ACHN (cell line): ENCODE data around the gene SUGCT.

ENCODE experiments used
- DNase-seq: peaks from one replicate; pipeline ENCODE4 v3.0.0-alpha.2; 2015
- in situ Hi-C: cut with HindIII; loops from 2 replicates; pipeline ENCODE4 v1.10.0; 2017; ENCODE audit warnings: low sequenced_read_pairs, low pct_ligation_motif_present, low pct_unique_long_range_greater_than_20kb

SUGCT gene

DNA sequence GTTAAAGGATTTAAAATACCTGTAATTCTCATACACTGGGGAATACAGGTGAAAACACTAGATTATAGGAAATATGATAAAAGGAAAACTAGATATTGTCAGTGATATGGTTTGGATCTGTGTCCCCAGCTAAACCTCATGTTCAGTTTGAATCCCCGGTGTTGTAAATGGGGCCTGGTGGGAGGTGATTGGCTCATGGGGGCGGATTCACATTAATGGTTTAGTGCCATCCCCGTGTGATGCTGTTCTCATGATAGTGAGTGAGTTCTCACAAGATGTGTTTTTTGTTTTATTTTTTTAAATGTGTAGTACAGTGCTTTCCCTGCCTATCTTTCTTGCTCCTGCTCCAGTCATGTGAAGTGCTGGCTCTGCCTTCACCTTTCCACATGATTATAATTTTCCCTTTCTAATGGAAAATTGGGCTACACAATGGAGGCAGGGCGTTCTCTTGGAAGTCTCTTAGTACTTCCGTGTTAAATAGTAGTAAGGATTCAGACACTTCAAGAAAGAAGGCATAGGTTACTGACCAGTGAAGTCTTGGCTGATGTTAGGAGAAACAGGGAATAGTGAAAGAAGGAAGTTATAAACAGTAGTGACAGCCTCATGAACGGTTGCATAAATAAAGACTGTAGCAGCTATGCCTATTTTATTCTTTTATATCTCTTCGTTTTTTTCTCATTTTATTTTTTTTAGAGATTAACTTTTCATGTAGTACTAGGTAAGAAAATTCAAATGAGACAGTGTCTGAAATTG lies 386.4 kb downstream of the SUGCT start:
- in situ Hi-C loops = no loop called here

DNA sequence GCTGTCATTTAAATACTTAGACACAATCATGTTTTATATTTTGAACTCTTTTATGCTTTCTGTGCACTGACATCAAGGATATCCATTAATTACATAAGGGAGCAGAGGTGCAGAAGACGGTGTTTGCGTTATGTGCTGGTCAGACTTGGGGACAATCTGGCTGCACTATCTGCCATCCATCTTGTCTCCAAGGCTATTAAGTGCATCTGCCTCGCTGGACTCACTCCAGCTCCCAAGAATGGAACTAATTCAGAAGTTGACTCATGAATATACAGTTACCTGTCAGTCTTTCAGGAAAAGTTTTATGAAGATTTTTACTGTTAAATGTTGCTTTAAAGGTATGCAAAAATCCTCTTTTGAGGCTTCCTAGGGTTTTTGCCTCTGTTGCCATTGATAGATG lies 391.0 kb downstream of the SUGCT start:
- no peak for DNase-seq

More for the DNA sequence above, 386.4 kb downstream of the SUGCT start:
- no peak for DNase-seq

DNA sequence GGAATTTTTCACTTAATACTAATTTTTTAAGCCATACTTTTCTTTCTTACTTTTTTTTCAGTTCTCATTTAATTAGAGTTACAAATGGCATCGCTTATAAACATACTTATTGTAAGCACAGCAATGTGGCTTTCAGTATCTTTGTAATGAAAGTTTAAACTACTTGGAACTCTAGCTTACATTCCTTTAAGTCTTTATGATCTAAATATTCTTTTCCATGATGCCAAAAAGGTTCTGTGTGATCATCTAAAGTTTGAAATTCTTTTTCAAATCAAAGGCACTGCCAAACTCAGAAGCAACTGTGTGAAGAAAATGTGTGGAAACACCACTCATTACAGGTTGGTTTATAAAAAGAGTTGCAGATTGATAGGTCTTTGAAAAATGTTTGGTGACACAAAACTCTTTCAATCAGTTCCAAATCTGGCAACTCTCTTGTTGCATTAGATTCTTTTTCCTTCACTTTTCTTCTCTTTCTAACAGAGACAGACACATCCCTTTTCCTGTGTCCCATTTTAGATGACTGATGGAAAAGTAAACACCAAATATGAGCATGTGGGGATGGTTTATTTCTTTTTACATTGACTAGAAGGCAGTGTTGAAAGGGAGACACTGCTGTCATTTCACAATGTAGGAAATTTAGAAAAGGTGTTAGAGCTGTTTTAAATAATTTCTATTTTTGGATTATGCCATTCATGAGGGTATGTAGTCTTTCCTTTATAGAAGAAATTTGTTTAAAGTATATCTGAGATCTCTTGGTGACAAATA lies 392.3 kb downstream of the SUGCT start:
- no peak for DNase-seq
- in situ Hi-C loops = no loop called here

More for the DNA sequence above, 391.0 kb downstream of the SUGCT start:
- in situ Hi-C loops = no loop called here

DNA sequence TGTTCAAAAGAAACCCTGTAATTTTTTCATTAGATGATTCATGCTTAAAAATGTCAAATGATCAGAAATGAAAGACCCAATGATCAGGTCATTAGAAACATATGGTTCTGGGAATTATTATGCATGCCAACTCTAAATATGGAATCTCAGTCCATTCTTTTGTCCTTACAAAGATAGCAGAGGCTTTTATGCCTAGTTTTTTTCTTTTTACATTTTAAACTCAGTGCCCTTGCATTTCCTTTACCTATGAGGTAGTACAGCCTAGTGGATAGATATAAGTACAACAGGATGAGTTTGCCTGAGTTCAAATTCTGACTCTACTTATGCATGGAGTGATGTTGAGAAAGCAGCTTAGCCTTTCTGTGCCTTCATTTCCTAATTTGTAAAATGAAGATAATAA lies 392.9 kb downstream of the SUGCT start:
- in situ Hi-C loops = no loop called here
- no peak for DNase-seq

DNA sequence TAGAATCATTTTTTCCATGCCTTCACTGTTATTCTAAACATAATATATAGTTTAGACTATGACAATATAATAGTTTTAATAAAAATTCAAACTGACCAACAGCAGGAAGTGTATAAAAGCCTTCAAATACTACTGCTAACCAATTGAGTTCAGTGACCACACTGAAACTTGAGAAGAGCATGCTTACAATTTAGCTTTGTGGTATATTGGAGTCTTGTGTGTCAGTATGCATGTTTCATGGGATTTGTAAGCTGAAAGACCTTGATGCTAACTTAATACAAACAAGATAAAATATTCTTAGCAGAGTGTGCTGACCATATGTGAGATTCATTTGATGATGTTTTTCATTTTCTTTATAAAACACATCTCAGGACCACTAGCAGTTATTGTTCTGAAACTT lies 395.5 kb downstream of the SUGCT start:
- no peak for DNase-seq
- in situ Hi-C loops = no loop called here

DNA sequence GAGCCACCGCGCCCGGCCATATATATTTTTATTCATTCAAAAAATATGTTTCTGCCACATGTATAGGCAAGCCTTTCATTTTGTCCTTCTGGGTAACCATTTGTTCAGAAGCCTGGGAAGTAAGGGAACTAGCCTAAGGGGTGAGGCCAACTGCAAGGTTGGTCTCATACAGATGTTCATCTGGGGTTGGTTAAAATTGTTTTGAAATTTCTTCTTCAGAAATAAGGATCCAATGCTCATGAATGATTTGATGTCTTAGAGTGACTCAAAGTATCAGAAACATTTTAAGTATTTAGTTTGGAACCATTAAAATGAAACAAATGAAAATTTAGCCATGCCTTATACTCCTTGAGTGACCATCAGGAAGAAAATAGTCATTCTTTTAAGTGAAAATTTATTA lies 397.2 kb downstream of the SUGCT start:
- in situ Hi-C loops = no loop called here
- DNase-seq = no peak

DNA sequence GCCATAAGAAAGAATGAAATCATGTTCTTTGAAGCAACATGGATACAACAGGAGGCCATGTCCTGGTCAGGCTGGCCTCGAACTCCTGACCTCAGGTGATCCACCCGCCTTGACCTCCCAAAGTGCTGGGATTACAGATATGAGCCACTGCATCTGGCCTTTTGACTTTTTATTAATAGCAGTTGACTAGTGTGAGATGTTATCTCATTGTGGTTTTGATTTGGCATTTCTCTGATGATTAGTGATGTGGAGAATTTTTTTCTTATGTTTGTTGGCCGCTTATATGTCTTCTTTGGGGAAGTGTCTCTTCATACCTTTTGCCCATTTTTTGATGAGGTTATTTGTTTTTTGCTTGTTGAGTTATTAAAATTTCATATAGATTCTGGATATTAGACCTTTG lies 400.9 kb downstream of the SUGCT start:
- DNase-seq = no peak
- in situ Hi-C loops = no loop called here

DNA sequence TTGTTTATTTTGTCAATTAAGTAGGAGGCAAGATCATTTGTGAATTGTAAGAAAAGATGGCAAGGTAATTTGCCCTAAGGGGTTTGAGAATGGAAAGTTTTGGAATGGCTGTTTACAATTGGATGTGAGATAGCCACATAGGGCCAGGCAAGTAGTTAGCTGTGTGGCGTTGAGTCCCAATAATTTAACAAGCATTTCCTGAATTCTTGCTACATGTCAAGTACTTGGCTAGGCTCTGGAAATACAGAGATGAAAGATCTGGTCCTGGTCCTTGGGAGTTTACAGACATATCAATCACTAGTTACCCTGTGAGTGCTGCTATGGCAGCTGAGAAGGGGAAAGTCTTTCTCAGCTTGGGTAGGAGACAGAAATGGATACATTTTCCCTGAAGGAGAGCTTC lies 401.6 kb downstream of the SUGCT start:
- DNase-seq = no peak
- in situ Hi-C loops = no loop called here

DNA sequence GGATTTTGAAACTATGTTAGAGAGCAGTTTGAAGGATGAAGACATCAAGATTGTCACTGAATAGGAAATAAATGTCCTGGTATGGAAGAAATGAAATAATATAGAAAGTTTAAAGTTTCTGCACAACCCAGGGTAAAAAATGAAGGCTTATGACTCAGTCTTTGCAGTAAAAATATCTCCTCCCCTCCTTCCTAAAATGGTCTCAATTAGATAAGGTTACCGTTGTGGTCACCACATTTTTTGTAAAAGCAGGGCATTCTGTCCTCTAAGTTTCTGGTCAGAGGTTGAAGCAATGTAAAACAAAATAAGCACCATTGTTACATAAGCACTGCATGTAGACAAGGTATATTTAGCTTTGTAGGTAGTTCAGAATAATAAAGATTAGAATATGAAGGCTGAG lies 403.5 kb downstream of the SUGCT start:
- no peak for DNase-seq
- in situ Hi-C loops = no loop called here

DNA sequence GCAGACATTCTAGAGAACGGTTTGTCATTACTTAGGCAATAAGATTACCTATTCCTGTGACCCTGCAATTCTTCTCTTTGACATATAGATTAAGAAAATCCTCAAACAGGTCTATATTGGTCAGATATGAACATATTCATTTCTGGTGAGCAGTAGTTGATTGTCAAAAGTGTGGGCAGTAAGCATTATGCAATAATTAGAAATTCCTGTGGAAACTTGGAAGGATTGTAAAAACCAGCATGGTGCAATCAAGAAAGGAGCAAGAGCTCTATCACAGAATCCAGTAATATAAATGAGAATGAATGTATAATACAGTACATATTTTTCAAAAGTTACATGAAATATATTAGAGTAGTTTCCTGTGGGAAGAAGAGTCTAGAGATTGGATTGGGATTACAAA lies 406.5 kb downstream of the SUGCT start:
- no peak for DNase-seq
- in situ Hi-C loops = no loop called here

DNA sequence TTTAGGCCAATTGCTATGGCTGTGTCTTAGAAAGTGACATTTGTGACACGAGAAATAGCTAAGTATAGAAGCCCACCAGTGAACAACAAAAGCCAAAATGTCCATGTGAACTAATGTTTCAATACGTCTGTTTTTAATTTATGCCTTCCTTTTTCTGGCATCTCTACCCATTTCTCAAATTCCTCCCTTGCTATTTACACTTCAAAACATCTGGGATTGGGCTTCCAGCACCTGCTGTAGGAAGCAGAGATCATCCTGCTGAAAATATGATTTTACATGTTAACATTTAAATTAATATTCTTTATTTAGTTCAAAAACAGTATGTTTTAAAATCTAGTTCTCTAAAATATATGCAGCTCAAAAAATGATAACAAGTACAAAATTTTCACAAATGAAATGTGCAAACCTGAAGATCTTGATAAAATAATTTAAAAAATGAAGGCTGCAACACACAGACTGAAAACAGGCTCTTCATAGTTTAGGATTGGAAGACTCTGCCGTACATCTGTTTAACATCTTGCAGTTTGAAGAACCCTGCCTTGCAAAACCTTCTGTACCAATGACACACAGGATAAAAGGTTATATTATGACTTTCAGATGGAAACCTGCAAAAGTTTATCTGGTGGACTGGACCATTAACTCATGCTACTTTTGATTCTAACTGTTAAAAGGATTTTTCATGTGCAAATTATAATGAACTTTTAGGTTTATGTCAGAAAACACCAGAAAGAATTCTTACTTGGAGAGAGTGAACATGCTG lies 408.4 kb downstream of the SUGCT start:
- DNase-seq = no peak

DNA sequence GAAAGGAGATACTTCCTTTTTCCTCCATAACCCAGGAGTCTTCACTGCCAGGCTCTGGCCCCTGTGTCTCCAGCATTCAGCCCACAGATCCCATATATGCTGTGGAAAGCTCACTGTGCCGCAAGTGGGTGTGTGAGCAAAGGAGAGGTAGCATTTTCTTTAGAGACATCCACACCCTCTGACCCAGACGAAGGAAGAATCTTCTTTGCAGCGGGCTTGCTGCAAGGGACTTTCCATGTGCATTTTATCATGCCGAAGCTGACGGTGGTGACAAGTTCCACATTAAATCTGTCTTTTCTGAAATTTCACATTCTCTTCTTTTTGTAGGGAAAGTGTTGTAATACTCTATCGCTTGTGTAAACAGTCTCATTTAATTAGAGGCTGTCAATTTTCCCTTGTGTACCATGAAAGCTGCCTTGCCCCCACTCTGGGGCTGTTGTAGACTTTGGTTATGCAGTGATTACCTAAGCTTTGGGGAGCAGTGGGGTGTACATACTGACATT lies 409.5 kb downstream of the SUGCT start:
- in situ Hi-C loops = no loop called here
- DNase-seq = no peak

More for the DNA sequence above, 408.4 kb downstream of the SUGCT start:
- in situ Hi-C loops = no loop called here

DNA sequence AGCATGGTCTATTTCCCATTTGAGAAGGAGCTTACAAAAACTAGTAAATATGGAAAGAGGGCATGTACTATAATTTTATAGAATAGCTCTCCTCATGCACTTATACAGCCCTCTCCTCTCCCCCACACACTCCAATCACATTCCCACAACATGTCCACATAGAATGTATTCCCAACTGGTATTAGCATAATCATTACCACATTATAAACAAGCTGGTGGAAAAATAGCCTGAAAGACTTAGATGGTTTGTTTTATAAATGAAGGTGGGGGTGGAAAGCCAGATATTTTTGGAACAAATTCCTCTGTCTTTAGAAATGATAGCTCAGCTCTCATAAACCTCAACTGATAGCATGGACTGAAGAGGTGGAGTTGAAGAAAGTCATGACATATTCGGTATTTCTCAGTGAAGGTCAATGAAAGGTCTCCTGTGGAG lies 410.1 kb downstream of the SUGCT start:
- in situ Hi-C loops = no loop called here

DNA sequence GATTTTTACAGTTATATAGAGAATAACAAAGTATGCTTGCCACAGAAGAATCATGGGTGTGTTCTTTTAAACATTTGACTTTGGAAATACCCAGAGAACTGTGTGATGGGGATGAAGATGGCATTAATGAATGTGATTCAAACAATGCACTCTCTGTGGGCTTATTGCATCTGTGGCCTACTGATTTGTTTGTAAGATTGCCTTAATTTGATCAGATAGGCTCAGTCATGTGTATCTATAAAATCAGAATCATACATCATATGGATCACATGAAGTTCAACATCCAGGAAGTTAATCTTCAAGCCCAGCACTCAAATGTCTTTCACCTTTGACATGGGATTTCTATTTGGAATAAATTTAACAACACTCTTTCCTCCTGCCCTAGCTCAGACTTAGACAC lies 410.9 kb downstream of the SUGCT start:
- in situ Hi-C loops = no loop called here

More for the DNA sequence above, 410.1 kb downstream of the SUGCT start:
- no peak for DNase-seq

DNA sequence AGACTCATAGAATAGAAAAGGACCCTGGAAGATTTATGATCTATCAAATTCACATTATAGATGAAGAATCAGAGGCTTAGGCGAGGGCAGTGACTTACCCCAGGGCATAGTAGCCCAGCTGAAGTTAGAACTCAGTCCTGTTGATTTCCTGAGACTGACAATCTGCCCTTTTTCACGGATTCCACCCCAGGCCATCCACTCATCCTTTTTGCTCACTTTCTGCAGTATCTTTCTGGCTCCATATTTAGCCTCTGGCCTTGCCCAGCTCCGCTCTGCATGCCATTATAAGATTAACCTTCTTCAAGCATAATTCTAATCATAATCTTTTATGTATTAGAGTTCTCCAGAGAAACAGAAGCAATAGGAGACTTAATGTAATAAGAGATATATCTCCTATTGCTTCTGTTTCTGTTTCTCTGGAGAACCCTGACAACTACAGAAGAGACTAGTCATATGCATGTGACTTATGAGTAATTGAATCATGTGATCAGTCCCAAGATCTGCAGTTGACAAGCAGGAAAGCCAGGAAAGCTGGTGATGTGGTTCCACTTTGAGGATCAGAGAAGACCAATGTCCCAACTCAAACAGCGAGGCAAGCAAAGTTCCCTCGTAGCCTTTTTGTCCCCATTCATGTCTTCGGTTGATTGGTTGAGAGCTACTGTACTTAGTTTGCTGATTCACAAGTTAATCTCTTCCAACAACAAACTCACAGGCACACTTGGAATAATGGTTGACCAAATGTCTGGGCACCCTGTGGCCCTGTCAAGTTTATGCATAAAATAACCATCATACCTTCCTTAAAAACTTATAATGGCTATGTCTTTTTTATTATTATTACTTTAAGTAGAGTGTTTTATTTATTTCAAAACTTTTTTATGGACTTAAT lies 412.1 kb downstream of the SUGCT start:
- no peak for DNase-seq

More for the DNA sequence above, 410.9 kb downstream of the SUGCT start:
- DNase-seq = no peak

DNA sequence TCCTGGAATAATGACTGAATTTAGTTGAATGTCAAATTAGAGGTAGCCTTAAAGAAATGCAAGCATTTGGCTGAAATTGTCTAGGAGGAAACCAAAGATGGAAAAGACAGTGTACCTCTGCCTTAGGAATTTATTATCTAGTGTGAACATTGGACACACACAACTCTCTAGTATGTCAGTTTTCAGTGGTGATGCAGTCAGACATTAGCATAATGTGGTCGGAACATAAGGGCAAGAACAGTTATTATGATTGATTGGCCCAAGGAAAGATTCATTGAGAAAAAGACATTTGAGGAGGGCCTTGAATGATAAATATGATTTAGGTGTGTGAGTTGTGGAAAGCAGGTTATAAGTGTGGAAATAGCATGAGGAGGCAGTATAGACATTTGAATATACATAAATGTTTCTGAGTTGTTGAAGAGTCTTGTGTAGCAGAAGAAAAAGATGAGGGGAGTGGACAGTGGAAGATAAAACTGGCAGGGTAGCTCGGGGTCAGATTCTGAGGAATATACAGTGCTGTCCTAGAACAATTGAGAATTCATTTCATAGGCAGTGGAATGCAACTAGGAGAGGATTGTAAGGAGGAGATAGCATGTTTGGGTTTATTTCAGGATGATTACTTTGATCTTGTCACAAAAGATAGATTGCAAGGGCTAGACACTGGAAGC lies 414.7 kb downstream of the SUGCT start:
- in situ Hi-C loops = no loop called here
- no peak for DNase-seq

More for the DNA sequence above, 412.1 kb downstream of the SUGCT start:
- in situ Hi-C loops = no loop called here

DNA sequence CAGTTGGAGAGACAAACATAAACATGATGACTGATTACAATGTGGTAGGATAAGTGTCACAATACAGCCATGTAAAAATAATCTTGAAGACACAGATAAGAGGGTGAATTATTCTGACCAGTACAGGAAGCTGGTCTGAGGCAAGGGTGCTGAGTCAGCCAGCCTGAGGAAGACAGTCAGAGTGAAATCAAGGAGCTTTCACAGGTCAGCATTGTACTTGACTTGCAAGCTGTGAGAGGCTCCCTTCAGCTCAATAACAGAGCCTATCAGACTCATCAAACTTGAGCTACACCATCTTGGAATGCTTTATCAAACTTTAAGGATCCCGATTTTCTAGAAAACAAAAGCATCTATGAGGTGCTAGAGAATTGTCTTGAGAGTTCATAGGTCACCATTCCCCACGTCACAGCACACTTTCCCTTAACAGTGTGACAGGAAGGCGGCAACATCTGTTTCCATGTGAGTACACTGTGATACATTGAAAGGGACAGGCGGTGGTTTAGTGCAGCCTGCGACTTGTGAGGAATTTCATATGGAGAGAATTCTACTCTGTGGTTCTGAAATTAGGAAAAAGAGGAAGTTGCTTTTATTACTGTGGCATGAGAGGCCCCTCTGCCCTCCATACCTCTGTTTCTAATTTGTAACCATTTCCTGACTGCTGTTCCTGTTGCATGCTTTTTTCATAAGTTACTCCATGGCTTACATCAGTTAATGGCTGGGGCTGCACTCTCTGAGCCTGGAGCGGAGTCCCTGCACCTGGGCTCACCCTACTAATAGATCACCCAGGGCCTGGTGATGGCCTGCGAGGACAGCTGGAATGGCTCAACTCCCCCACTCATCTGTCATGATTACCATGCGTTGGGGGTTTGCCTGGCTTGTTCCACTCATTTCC lies 417.1 kb downstream of the SUGCT start:
- peak; percentile 16 for DNase-seq
- in situ Hi-C loops = no loop called here
